Kidney epithelial cell (primary cell): ENCODE results near the gene VPS37C. TPM values are rescaled to one million over a fixed set of nuclear protein-coding genes. Genes with fewer than 3 reads are reported as not detected.

Source experiments
- DNase-seq: peaks from one replicate; pipeline ENCODE4 v3.0.0-alpha.2; 2010; ENCODE audit warnings: low read depth
- H3K27me3 ChIP-seq: 2 replicates; pipeline ENCODE4 v1.6.0; 2011; ENCODE audit warnings: low read length; ENCODE audit not compliant: control insufficient read depth, insufficient read depth
- H3K36me3 ChIP-seq: 2 replicates; pipeline ENCODE4 v1.5.1; 2011; ENCODE audit warnings: low read length; ENCODE audit not compliant: control insufficient read depth, insufficient read depth
- H3K4me3 ChIP-seq: 2 replicates; pipeline ENCODE4 v1.5.1; 2011; ENCODE audit warnings: low read depth, mild to moderate bottlenecking, control low read depth, low read length
- total RNA-seq: library from RNA; depleted of rRNA; stranded (reverse); fragments of >200 nt; gene quantifications from 2 replicates; pipeline ENCODE4 v1.2.3, GENCODE V29; 2015
- TF ChIP-seq, protein P1 (sequence below): IDR thresholded peaks from 2 replicates; pipeline ENCODE4 v1.5.1; 2011; ENCODE audit warnings: mild to moderate bottlenecking, moderate library complexity, low read length, control low read depth, inconsistent platforms; ENCODE audit not compliant: insufficient read depth, poor library complexity, severe bottlenecking

The VPS37C gene
- total RNA-seq, 1 donor from 2014 or later: 24.4 TPM

DNA sequence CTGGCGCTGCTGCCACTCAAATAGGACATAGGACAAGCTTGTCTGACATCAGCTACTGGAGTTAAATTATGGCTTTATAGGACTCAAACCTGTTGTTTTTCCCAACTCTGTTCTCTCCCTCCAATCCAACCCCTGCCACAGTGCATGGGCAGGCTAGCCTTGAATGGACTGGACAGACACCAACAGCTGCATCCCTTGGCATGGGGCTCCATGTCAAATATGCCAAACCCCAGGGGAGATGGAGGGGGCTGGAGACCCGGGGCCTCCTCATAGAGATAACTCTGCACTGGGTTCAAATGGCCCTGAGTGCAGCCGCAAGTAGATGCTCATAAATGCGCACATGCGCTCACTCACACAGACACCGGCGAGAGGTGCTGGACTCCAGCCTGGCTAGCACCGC is 30.0 kb downstream of the VPS37C start:
- Histone ChIP-seq H3K36me3 (no peaks in the 10 kb centered on the region), H3K27me3 (peaks cover 1% of the 10 kb centered on the region), H3K4me3 (no peak overlapping the region)
- DNase-seq: no peak
- TF ChIP-seq, protein P1, sequence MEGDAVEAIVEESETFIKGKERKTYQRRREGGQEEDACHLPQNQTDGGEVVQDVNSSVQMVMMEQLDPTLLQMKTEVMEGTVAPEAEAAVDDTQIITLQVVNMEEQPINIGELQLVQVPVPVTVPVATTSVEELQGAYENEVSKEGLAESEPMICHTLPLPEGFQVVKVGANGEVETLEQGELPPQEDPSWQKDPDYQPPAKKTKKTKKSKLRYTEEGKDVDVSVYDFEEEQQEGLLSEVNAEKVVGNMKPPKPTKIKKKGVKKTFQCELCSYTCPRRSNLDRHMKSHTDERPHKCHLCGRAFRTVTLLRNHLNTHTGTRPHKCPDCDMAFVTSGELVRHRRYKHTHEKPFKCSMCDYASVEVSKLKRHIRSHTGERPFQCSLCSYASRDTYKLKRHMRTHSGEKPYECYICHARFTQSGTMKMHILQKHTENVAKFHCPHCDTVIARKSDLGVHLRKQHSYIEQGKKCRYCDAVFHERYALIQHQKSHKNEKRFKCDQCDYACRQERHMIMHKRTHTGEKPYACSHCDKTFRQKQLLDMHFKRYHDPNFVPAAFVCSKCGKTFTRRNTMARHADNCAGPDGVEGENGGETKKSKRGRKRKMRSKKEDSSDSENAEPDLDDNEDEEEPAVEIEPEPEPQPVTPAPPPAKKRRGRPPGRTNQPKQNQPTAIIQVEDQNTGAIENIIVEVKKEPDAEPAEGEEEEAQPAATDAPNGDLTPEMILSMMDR: no peak

DNA sequence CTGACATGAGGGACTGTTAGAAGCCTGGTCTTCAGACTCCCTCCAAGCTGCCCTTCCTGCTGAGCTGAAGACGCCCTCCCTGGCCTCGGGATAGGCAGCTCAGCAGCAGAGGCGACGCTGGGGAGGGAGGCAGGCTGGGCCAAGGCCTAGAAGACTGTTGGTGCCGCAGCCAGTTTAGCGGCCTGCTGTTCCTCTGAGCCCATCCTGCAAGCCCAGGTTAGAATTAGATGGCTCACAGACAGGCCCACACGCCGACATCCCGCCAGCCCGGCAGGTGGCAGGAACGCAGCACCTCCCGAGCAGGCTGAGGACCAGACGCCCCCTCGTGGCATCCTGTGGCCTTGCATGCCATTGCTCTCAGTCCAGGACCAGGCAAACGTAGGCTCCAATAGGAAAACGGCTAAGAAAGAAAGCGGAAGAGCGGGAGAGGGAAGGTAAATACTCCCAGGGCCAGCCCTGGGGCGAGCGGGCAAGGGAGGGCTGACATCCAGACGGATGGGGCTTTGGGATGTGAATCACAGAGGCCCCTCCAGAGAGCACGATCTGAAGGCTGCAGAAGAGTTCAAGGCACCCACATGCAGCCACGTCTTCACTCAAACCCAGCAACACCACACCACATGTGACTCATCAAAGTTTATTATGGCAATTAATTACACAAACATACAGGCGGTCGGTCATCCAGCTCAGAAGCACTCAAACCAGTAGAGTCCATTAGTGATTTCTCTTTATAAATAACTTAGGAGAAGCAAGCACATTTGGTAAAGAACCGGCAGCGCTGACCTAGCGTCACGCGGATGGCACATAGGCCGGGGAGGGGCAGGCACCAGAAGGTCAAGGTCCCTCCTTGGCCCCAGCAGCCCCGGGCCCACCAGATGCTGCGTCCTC is 31.3 kb downstream of the VPS37C start:
- Histone ChIP-seq H3K36me3 (no peaks in the 10 kb centered on the region), H3K4me3 (no peak overlapping the region), H3K27me3 (peaks cover 13% of the 10 kb centered on the region)
- DNase-seq: peak; percentile 61
- TF ChIP-seq, protein P1: peak; percentile 100

DNA sequence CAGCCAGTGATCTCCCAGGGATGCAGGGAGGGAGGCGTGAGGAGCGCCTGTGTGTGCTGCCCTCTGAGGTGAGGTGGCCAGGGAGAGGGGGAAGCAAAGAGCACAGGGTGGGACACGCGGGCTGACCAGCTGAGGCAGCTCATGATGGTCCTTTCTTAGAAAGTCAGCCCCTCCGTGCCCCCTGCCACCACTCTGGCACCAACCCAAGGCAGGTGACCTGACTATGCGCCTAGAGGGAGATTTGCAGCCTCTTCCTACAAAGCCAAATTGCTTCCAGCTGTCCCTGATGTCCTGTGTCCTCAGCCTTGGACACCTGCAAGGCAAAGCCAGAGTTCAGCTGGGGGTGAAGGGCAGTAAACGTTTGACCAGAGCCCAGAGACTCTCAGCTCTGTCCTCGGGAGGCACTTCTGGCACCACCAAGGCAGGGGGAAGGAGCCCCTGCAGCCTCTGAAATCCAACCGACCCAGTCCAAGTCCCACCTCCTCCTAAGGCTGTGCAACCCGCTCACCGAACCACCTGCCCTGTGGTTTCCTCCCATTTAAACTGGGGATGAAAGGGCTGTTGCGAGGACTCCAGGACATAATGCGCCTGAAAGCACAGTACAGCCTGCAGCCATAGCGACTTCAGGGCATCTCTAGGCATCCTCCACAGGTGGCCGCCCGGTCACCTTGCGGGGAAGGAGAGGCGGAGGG is 32.1 kb downstream of the VPS37C start:
- TF ChIP-seq, protein P1: no peak
- Histone ChIP-seq H3K4me3 (no peak overlapping the region), H3K27me3 (peaks cover 16% of the 10 kb centered on the region), H3K36me3 (no peaks in the 10 kb centered on the region)
- no peak for DNase-seq

DNA sequence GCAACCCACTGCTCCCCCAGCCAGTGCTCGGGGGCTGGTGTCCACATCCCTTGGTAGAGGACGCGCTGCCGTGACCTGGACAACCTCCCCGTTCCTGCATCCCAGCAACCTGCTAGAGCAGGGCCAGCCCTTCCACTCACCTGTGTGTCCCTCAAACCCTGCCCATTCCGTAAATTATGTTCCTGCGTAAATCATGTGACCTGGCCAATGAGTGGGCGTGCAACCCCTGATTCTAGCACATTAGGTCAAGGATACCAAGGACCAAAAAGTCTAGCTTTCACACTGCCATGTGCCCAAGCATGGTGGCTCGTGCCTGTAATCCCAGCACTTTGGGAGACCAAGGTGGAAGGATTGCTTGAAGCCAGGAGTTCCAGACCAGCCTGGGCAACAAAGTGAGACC is 33.2 kb downstream of the VPS37C start:
- no peak for DNase-seq
- TF ChIP-seq, protein P1: no peak
- no peaks in the 10 kb centered on the region for H3K36me3 ChIP-seq
- H3K4me3 ChIP-seq: no peak overlapping the region
- peaks cover 16% of the 10 kb centered on the region for H3K27me3 ChIP-seq

DNA sequence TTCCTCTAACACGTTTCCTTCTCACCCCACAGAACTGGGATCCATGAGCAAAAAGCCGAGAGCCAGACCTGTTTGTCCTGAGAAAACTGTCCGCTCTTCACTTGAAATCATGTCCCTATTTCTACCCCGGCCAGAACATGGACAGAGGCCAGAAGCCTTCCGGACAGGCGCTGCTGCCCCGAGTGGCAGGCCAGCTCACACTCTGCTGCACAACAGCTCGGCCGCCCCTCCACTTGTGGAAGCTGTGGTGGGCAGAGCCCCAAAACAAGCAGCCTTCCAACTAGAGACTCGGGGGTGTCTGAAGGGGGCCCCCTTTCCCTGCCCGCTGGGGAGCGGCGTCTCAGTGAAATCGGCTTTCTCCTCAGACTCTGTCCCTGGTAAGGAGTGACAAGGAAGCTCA is 35.0 kb downstream of the VPS37C start:
- H3K4me3 ChIP-seq: no peak overlapping the region
- H3K27me3 ChIP-seq: peaks cover 20% of the 10 kb centered on the region
- no peak for DNase-seq
- no peaks in the 10 kb centered on the region for H3K36me3 ChIP-seq
- TF ChIP-seq, protein P1: no peak
